ENCODE results near the gene MIA. TPM values are rescaled to one million over a fixed set of nuclear protein-coding genes. Genes with fewer than 3 reads are reported as not detected.

Gene MIA
- total and polyA plus RNA-seq, 2 of the 4 experiments (the other 2 are of a cell fraction), result 0.44 TPM; not detected in 1

DNA sequence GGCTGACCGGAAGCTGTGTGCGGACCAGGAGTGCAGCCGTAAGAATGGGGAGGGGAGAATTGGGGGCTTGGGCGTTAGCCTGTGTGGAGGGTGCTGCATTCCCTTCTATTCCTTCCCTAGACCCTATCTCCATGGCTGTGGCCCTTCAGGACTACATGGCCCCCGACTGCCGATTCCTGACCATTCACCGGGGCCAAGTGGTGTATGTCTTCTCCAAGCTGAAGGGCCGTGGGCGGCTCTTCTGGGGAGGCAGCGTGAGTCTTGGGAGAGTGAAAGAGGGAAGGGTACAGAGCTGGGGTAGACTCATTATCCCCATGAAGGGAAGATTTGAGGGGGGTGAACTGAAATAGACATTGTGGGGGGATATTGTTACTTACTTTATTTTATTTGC, 306 bp downstream of the MIA start:
- Histone ChIP-seq H3K27ac (ENCODE audit: insufficient read depth, low read length) (no peak overlapping the region), H4K8ac (ENCODE audit: low read depth in 2 of 2, low read length in 2 of 2) (no peak overlapping the region), H3K27me3 (ENCODE audit: control insufficient read depth, insufficient read depth, low read length) (no peaks in the 10 kb centered on the region), H3K56ac (ENCODE audit: extremely low read depth, insufficient read depth, low read length) (no peak overlapping the region), H2BK120ac (ENCODE audit: low read depth, low read length) (no peak overlapping the region), H3K14ac (replicated peaks; ENCODE audit: low read depth, low read length) (no peak overlapping the region), H3K4ac (ENCODE audit: low read depth, low read length) (no peak overlapping the region), H3K9ac (ENCODE audit: low read depth, low read length) (no peak overlapping the region), H3K36me3 (ENCODE audit: control insufficient read depth, insufficient read depth, low read length) (no peaks in the 10 kb centered on the region), H2AFZ (replicated peaks; ENCODE audit: low read length, poor library complexity) (no peak overlapping the region), H4K20me1 (ENCODE audit: insufficient read depth, low read length) (peaks cover 9% of the 10 kb centered on the region; the same call in 1 of the 2 replicates), H2AK5ac (ENCODE audit: low read depth, low read length) (no peak overlapping the region), H3K9me1 (ENCODE audit: insufficient read depth, low read length) (peaks cover 7% of the 10 kb centered on the region; the same call in 1 of the 2 replicates), H2AK9ac (replicated peaks; ENCODE audit: low read depth, low read length, poor library complexity) (no peak overlapping the region), H3K9me3 (ENCODE audit: control insufficient read depth, insufficient read depth, low read length) (peaks cover 2% of the 10 kb centered on the region; the same call in 1 of the 2 replicates), H3K4me3 (ENCODE audit: insufficient read depth, low read depth, low read length) (no peak overlapping the region), H2BK20ac (ENCODE audit: low read depth, low read length) (no peak overlapping the region), H3K4me2 (ENCODE audit: low read depth, low read length) (no peak overlapping the region), H3K18ac (ENCODE audit: low read depth, low read length) (no peak overlapping the region), H2BK5ac (ENCODE audit: low read depth, low read length, poor library complexity, severe bottlenecking) (no peak overlapping the region), H4K5ac (ENCODE audit: low read depth, low read length) (no peak overlapping the region), H3K79me1 (ENCODE audit: low read depth in 1 of 2, low read length in 2 of 2) (peaks cover 8 to 15% of the 10 kb centered on the region in 2 experiments; a peak in 3 of 4 replicates), H3K23ac (ENCODE audit: low read depth, low read length) (no peak overlapping the region), H2BK15ac (ENCODE audit: low read depth, low read length) (no peak overlapping the region), H3K4me1 (ENCODE audit: control insufficient read depth, insufficient read depth, low read length) (peaks cover 6% of the 10 kb centered on the region), H4K91ac (ENCODE audit: insufficient read depth, low read depth, low read length) (no peak overlapping the region)
- dilution Hi-C loops (cut with HindIII; ENCODE audit: low sequenced_read_pairs, unreplicated experiment) (no loop called here), intact Hi-C loops (cut with micrococcal nuclease) (no loop called here), in situ Hi-C loops (cut with MboI; ENCODE audit: low sequenced_read_pairs) (no loop called here)
- 91% methylated on average over 4 of the region's 10 CpGs; no CpG with 5 or more reads in 1 of the 2 experiments for WGBS, 2 experiments (ENCODE audit: extremely low coverage in 2 of 2, insufficient read length in 1 of 2)
- no TSS peak for BruUV-seq (replicated peaks)
- POLR2A ChIA-PET (ENCODE audit: unreplicated experiment), result no interaction called here
- TF ChIP-seq, protein P1, sequence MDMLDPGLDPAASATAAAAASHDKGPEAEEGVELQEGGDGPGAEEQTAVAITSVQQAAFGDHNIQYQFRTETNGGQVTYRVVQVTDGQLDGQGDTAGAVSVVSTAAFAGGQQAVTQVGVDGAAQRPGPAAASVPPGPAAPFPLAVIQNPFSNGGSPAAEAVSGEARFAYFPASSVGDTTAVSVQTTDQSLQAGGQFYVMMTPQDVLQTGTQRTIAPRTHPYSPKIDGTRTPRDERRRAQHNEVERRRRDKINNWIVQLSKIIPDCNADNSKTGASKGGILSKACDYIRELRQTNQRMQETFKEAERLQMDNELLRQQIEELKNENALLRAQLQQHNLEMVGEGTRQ (IDR thresholded peaks at IDR 0.05; ENCODE audit: low read depth, low read length), result no peak
- TF ChIP-seq RAD21 (IDR thresholded peaks at IDR 0.05; ENCODE audit: low read length) (no peak), MXI1 (IDR thresholded peaks at IDR 0.05; ENCODE audit: borderline replicate concordance, low read depth, low read length) (no peak), RCOR1 (IDR thresholded peaks at IDR 0.05; ENCODE audit: insufficient replicate concordance, low read length) (no peak)
- TF ChIP-seq, protein P2, sequence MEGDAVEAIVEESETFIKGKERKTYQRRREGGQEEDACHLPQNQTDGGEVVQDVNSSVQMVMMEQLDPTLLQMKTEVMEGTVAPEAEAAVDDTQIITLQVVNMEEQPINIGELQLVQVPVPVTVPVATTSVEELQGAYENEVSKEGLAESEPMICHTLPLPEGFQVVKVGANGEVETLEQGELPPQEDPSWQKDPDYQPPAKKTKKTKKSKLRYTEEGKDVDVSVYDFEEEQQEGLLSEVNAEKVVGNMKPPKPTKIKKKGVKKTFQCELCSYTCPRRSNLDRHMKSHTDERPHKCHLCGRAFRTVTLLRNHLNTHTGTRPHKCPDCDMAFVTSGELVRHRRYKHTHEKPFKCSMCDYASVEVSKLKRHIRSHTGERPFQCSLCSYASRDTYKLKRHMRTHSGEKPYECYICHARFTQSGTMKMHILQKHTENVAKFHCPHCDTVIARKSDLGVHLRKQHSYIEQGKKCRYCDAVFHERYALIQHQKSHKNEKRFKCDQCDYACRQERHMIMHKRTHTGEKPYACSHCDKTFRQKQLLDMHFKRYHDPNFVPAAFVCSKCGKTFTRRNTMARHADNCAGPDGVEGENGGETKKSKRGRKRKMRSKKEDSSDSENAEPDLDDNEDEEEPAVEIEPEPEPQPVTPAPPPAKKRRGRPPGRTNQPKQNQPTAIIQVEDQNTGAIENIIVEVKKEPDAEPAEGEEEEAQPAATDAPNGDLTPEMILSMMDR (conservative IDR thresholded peaks at IDR 0.05; ENCODE audit: low read depth, low read length), result no peak
- CTCF ChIA-PET, result no interaction called here
- ATAC-seq (ENCODE audit: low read depth), result no peak
- no peak for DNase-seq
